GM21381 (cell line): ENCODE measurements around the gene CCT2.

Experiments used
- ATAC-seq: cut with Tn5 transposase; IDR thresholded peaks from one replicate; pipeline ENCODE4 v1.9.1; 2021; ENCODE audit warnings: mild to moderate bottlenecking, moderate library complexity; ENCODE audit not compliant: unreplicated experiment

CCT2 gene

DNA sequence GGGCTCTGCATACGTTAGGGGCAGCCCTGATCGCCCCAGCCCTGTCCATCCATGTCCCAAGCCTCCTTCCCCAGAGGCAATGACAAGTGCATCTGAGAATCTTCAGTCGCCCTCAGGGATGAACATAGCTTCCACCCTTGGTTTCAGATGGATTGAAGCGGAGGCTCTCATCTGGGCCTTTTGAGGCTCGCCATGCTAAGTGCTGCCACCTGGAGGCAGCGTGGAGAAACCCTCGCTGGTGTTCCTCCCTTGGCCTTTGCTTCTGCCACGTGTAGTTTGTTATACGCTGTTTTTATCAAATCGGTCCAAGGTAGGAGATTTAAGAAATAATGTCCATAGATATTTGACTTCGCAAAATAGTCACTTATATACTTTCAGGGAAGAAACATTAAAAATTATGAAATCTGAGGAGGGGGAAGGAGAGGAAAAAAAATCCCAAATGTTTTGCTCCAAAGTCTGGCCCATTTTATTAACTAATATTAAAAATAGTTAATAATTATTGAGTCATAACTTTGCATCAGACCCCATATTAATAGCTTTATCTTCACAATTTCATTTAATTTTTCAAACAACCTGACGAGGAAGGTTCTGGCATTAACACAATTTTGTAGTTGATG lies 54.2 kb downstream of the CCT2 start:
- peak; percentile 74 for ATAC-seq

- ATAC-seq = no peak
Observed at GRCh38 chr12:69641546-69641945, 56.3 kb downstream of the CCT2 start.

GRCh38 chr12:69642531-69642930 lies 57.3 kb downstream of the CCT2 start:
- ATAC-seq = no peak

- ATAC-seq = no peak
Observed at GRCh38 chr12:69644511-69644910, 59.3 kb downstream of the CCT2 start.

GRCh38 chr12:69645031-69645430 lies 59.8 kb downstream of the CCT2 start:
- no peak for ATAC-seq

DNA sequence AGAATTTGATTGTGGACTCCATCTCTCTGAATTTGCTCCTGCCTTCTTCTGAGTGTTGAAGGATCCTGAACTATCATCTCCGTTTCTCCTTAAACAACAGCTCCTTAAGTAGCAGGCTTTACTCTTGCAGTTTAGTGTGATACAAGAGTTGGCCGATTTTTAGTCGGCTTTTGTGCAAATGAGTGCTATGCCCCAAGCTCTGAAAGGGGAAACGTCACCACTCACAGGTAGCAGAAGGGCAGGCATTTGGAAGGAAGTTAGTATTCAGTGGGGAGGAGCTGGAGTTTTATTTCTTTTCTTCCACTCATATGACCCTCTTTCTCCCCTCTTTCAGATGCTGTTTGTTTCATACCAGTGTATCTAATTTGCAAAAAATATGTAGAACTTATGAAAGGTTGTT lies 61.9 kb downstream of the CCT2 start:
- no peak for ATAC-seq

GRCh38 chr12:69648476-69648875 lies 63.2 kb downstream of the CCT2 start:
- no peak for ATAC-seq

DNA sequence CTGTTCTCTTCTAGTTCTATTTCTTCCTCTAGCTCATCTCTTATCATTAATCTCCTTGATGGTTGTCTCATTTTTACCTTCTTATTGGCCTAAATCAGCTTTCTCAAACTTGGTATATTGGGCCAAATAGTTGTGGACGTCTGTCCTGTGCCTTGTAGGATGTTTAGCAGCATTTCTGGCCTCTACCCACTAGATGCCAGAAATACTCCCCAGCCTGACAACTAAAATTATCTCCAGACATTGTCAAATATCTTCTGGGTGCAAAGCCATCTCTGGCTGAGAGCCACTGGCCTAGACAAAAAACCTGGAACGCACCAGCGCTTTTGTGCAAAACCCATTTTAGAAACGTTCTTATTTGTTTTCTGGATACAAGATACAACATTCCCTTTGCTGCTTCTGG lies 64.3 kb downstream of the CCT2 start:
- no peak for ATAC-seq
